Cerebellar nuclear complex (tissue), 1 donor: Measurements from ENCODE around the gene CLIP3.

Source experiments
- DNase-seq, 2 experiments: peaks; one replicate each; lab custom pipeline; 2025; lab: John Stamatoyannopoulos, UW

CLIP3 gene

GRCh38 chr19:36009633-36010379 lies 22.9 kb downstream of the CLIP3 start:
- no peak for DNase-seq

- no peak for DNase-seq
Observed at GRCh38 chr19:36009220-36009619, 23.5 kb downstream of the CLIP3 start.

- peak; percentile 75 to 80 for DNase-seq
Observed at GRCh38 chr19:36008336-36008978, 24.2 kb downstream of the CLIP3 start, which contains the start of gene SYNE4. TSS of gene SYNE4 (minus strand) at chr19:36008813. CDS start at chr19:36008681, 132 bp downstream.

- no peak for DNase-seq
Observed at GRCh38 chr19:36006955-36007354, 25.7 kb downstream of the CLIP3 start.

GRCh38 chr19:36003284-36003683 lies 29.4 kb downstream of the CLIP3 start:
- DNase-seq = no peak

- no peak for DNase-seq
Observed at GRCh38 chr19:36001605-36002004, 31.1 kb downstream of the CLIP3 start.

- DNase-seq = no peak
Observed at GRCh38 chr19:35996777-35997176, 35.9 kb downstream of the CLIP3 start.

GRCh38 chr19:35995048-35995993 lies 37.4 kb downstream of the CLIP3 start, which contains the start of gene SDHAF1:
TSS of gene SDHAF1 (plus strand) at chr19:35995188. CDS start at chr19:35995275, 87 bp downstream.
- peak; percentile 55 to 99 for DNase-seq

- DNase-seq = no peak
Observed at GRCh38 chr19:35993923-35994598, 38.6 kb downstream of the CLIP3 start.

- no peak for DNase-seq
Observed at GRCh38 chr19:35992907-35993765, 39.5 kb downstream of the CLIP3 start.

GRCh38 chr19:35991731-35992450 lies 40.8 kb downstream of the CLIP3 start:
- no peak for DNase-seq

GRCh38 chr19:35990771-35991730 lies 41.6 kb downstream of the CLIP3 start:
- DNase-seq = no peak

- DNase-seq = no peak
Observed at GRCh38 chr19:35990156-35990555, 42.5 kb downstream of the CLIP3 start.

- no peak for DNase-seq
Observed at GRCh38 chr19:35988824-35989223, 43.8 kb downstream of the CLIP3 start.

- no peak for DNase-seq
Observed at GRCh38 chr19:35987571-35987896, 45.1 kb downstream of the CLIP3 start.

- DNase-seq = no peak
Observed at GRCh38 chr19:35986664-35987570, 45.8 kb downstream of the CLIP3 start.

- no peak for DNase-seq
Observed at GRCh38 chr19:35986111-35986510, 46.6 kb downstream of the CLIP3 start.

- no peak for DNase-seq
Observed at GRCh38 chr19:35983177-35983576, 49.5 kb downstream of the CLIP3 start.
